Measurements from ENCODE around the gene ARID5B.

DNA sequence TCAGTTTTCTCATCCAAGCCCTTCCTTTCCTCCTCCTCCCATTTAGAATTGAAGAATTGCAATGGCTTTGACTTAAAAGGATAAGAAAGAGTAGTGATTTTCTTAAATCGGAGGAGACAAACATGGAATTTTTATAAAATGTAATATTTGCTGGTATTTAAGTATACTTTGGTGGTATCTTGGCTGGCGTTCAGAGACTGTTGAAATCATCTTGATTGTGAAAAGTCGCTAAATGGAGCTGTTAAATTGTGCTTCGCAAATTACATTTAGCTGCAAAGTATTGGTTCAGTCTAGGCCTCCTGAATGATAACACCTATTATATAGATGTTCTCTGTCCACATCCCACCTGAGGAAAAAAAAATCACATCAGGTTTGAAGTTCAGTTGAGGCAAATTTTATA, 81.8 kb downstream of the ARID5B start:
- TF ChIP-seq GATA2 (IDR thresholded peaks at IDR 0.05; ENCODE audit: low read depth, low read length) = no peak
- no peak for TF ChIP-seq GATA3 (IDR thresholded peaks at IDR 0.05; ENCODE audit: low read depth, low read length)
